ENCODE data around the gene WDR62. TPM values are rescaled to one million over a fixed set of nuclear protein-coding genes. Genes with fewer than 3 reads are reported as not detected.

The WDR62 gene
- 3.3 and 12.5 TPM in 2 replicates for total RNA-seq (ENCODE audit: low replicate concordance)
- long read RNA-seq: 0 reads

DNA sequence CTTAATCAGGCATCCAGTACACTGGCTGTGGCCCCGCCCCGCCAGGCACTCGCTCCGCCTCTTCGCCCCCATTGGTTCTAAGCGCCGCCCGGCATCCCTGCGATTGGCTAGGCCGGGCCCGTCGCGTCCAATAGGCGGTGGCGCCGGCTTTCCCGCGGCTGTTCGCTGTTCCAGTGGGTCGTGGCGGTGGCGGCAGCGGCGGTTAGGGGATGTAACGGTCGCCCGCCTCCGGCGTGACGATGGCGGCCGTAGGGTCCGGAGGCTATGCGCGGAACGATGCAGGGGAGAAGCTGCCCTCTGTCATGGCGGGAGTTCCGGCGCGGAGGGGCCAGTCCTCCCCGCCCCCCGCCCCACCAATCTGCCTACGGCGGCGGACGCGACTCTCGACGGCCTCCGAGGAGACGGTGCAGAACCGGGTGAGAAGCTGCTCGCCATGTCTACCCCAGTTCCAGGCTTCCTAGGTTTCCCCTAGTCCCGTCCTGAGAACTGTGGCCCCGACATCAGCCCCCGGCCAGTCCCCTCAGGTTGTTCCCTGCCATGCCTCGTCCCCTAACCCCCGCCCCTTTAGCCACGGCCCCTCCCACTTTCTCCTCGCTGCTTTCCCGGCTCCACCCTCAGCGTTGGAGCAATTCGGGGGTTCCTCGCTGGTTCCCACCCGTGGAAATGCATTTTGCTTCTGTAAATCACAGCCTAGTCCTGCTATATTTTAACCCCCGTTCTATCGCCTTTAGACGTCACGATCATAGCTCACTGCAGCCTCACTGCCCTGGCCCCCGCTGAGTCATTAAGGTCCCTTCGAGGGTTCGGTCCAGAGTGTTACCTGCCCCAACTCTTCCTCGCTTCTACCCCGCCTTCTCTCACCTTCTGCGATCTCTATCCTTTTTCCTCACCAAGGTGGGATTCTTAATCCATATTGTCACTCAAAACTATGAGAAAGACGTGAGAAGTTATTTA is at the start of gene WDR62:
Gene WDR62 (plus strand): TSS at position 165 of the 954 bp plus-strand sequence. CDS start 75 bp downstream, at position 240.
- Mint-ChIP-seq H3K4me1 (ENCODE audit: unreplicated experiment) (peaks cover 10% of the 10 kb centered on the region), H3K4me3 (peak within 1 kb of the TSS; percentile 100), H3K9me3 (no peaks in the 10 kb centered on the region), H3K27me3 (no peaks in the 10 kb centered on the region), H3K36me3 (no peaks in the 10 kb centered on the region), H3K27ac (peak within 1 kb of the TSS; percentile 98)
- DNase-seq (ENCODE audit: extremely low spot score, unreplicated experiment): peak; percentile 95
- TF ChIP-seq, protein P1, sequence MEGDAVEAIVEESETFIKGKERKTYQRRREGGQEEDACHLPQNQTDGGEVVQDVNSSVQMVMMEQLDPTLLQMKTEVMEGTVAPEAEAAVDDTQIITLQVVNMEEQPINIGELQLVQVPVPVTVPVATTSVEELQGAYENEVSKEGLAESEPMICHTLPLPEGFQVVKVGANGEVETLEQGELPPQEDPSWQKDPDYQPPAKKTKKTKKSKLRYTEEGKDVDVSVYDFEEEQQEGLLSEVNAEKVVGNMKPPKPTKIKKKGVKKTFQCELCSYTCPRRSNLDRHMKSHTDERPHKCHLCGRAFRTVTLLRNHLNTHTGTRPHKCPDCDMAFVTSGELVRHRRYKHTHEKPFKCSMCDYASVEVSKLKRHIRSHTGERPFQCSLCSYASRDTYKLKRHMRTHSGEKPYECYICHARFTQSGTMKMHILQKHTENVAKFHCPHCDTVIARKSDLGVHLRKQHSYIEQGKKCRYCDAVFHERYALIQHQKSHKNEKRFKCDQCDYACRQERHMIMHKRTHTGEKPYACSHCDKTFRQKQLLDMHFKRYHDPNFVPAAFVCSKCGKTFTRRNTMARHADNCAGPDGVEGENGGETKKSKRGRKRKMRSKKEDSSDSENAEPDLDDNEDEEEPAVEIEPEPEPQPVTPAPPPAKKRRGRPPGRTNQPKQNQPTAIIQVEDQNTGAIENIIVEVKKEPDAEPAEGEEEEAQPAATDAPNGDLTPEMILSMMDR (conservative IDR thresholded peaks at IDR 0.05): peak; percentile 0

DNA sequence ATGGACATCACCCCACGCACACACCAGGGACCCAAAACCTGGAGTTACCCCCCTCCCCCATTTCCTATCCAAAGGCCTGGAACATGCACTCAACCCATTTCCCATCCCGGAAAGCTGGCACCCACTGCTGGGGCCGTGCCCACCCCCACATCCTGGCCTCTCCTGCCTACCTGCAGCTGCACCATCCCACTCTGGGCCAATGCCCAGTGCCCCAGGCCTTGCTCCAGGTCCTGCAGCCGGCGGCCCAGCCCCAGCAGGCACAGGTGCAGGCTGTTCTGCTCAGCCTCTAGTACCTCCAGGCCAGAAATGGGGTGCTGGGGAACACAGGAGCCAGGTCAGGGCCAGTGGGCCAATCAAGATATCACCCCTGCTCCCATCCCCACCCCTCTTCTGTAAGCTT is 47.7 kb upstream of the WDR62 start:
- peaks cover 4% of the 10 kb centered on the region for H3K36me3 Mint-ChIP-seq
- H3K4me3 Mint-ChIP-seq: no peak overlapping the region
- no peaks in the 10 kb centered on the region for H3K27me3 Mint-ChIP-seq
- peaks cover 17% of the 10 kb centered on the region for H3K4me1 Mint-ChIP-seq (ENCODE audit: unreplicated experiment)
- H3K27ac Mint-ChIP-seq: no peak overlapping the region
- TF ChIP-seq, protein P1 (conservative IDR thresholded peaks at IDR 0.05): no peak
- no peak for DNase-seq (ENCODE audit: extremely low spot score, unreplicated experiment)
- no peaks in the 10 kb centered on the region for H3K9me3 Mint-ChIP-seq

DNA sequence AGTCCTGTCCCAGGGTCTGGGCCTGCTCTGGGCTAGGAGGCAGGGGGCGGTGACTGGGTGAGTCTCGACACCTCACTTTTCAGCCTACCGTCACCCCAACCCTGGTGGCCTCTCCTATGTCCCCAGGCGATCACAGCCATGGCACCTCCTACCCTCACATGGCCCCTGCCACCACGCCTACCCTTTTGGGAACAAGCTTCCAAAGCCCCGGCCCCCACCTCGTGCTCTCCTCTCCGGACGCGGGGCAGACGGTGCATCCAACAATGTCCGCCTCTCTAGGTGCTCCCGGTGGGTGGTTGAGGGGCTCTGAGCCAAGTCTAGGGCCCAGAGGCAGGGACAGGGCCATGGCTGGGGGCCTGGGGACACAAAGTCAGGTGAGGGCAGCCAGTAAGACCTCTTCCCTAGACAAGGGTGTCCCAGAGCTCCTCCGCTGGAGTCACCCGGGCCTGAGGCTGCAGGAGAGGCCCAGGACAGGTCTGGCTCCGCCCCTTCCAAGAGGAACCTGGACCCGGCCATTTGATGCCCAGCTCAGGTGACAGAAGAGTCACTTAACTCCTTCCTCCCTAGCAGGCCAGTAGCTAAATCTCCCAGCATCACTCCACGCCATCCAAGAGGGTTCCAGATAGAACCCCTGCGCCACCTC is 46.2 kb upstream of the WDR62 start, which contains the start of gene SYNE4:
Gene SYNE4 (minus strand): TSS at position 478 of the 643 bp plus-strand sequence. CDS start 132 bp downstream, at position 346.
- no peaks in the 10 kb centered on the region for H3K36me3 Mint-ChIP-seq
- peak within 1 kb of the TSS; percentile 90 for H3K4me3 Mint-ChIP-seq
- peaks cover 16% of the 10 kb centered on the region for H3K4me1 Mint-ChIP-seq (ENCODE audit: unreplicated experiment)
- no peak for DNase-seq (ENCODE audit: extremely low spot score, unreplicated experiment)
- no peaks in the 10 kb centered on the region for H3K27me3 Mint-ChIP-seq
- H3K9me3 Mint-ChIP-seq: no peaks in the 10 kb centered on the region
- TF ChIP-seq, protein P1 (conservative IDR thresholded peaks at IDR 0.05): no peak
- peak within 1 kb of the TSS; percentile 89 for H3K27ac Mint-ChIP-seq

DNA sequence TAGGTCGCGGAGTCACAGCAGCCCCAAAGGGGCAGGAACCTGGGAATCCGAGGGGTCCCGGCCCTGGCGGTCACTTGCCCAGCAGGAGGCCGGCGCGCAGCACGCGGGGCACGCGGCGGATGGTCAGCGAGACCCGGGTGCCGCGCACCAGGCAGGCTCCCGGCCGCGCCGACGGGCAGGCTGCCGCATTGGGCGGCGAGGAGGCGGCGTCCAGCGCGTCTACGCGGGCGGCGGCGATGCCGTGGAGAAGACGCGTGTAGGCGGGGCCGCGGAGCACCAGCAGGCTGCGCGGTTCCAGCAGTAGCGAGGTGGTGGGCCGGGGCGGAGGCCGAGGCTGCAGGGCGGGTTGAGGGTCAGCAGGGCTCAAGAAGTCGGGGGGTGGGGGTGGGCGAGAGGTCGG is 45.5 kb upstream of the WDR62 start:
- no peaks in the 10 kb centered on the region for H3K9me3 Mint-ChIP-seq
- DNase-seq (ENCODE audit: extremely low spot score, unreplicated experiment): no peak
- H3K36me3 Mint-ChIP-seq: peaks cover under 1% of the 10 kb centered on the region
- peak overlapping the region; percentile 79 for H3K4me3 Mint-ChIP-seq
- TF ChIP-seq, protein P1 (conservative IDR thresholded peaks at IDR 0.05): no peak
- peak overlapping the region; percentile 61 for H3K27ac Mint-ChIP-seq
- H3K4me1 Mint-ChIP-seq (ENCODE audit: unreplicated experiment): peaks cover 24% of the 10 kb centered on the region
- H3K27me3 Mint-ChIP-seq: no peaks in the 10 kb centered on the region

DNA sequence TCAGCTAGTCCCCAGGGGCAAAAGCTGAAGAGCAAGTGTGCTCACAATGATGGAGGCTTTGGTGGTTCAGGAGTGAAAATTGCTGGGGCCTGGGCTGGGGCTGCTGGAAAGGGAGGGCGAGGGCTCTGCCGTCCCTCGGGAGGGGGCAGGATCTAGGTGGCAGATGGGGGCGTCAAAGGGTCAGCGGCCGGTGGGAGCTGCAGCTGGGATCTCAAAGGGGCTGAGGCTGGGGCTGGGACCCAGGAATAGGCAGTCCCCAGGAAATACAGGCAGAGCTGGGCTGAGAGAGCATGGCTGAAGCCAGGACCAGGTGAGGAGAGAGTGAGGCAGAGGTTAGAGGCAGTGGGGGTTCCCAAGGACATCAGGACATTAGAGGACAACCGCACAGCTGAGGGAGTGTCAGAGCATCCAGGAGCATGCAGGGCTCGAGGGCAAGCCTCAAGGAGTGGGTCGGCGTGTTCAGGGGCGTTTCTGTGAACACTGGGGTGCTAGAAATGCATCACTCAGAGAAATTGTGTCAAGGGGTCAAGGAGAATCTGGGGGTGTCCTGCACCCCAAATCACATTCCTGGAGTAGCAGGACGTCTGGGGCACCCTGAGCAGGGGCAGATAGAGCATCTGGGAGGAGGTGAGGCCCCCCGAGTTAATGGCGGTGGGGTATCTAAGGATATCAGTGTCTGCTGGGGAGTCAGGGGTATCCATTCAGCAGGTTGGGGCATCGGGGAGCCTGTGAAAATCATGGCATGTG is 44.9 kb upstream of the WDR62 start:
- no peak for DNase-seq (ENCODE audit: extremely low spot score, unreplicated experiment)
- H3K36me3 Mint-ChIP-seq: peaks cover 4% of the 10 kb centered on the region
- no peaks in the 10 kb centered on the region for H3K27me3 Mint-ChIP-seq
- peak overlapping the region; percentile 61 for H3K27ac Mint-ChIP-seq
- peaks cover 29% of the 10 kb centered on the region for H3K4me1 Mint-ChIP-seq (ENCODE audit: unreplicated experiment)
- peak overlapping the region; percentile 79 for H3K4me3 Mint-ChIP-seq
- TF ChIP-seq, protein P1 (conservative IDR thresholded peaks at IDR 0.05): no peak
- H3K9me3 Mint-ChIP-seq: no peaks in the 10 kb centered on the region

Data from type B pancreatic cell (in vitro differentiated cells).